Caco-2 (cell line): ENCODE results near the gene GH1. TPM values are rescaled to one million over a fixed set of nuclear protein-coding genes. Genes with fewer than 3 reads are reported as not detected.
"Not testable (repeated sequence)": the region's sequence is repeated elsewhere in the genome, so short reads cannot be mapped to it uniquely, and the experiment has no call there.

Experiments
- BruUV-seq: library from RNA; stranded (reverse); fragments of 400-500 nt; replicated peaks from 2 replicates; lab custom pipeline; 2021; lab: Mats Ljungman, UMichigan
- CTCF ChIA-PET: fragments of 300-600 bp; sonication (Branson Sonifier 250); formaldehyde crosslinking; loops from one replicate; lab custom pipeline; 2022; ENCODE audit warnings: antibody characterized with exemption; lab: Charles Lee
- POLR2A ChIA-PET: fragments of 300-600 bp; sonication (Branson Sonifier 250); formaldehyde crosslinking; loops from one replicate; lab custom pipeline; 2022; ENCODE audit warnings: antibody characterized with exemption; lab: Charles Lee
- DNase-seq, 2 experiments: peaks; one replicate each; pipeline versions ENCODE4 v3.0.0 to v3.0.0-alpha.2; 2020 to 2022
- H3K27me3 ChIP-seq: replicated peaks from 2 replicates; pipeline ENCODE4 v1.6.0; 2011; ENCODE audit warnings: low read length; ENCODE audit not compliant: control insufficient read depth, insufficient read depth
- H3K36me3 ChIP-seq: 2 replicates; pipeline ENCODE4 v1.5.1; 2011; ENCODE audit warnings: low read length; ENCODE audit not compliant: control insufficient read depth, insufficient read depth
- H3K4me1 ChIP-seq: fragments of 250-450 bp; sonication (Bioruptor Pico); 2 replicates; pipeline ENCODE4 v1.5.1; 2020; ENCODE audit warnings: mild to moderate bottlenecking
- H3K4me3 ChIP-seq: 2 replicates; pipeline ENCODE4 v1.5.1; 2011; ENCODE audit warnings: low read depth, mild to moderate bottlenecking, control low read depth, low read length
- H3K9me3 ChIP-seq: fragments of 250-450 bp; sonication (Bioruptor Pico); 2 replicates; pipeline ENCODE4 v1.5.1; 2020; ENCODE audit warnings: mild to moderate bottlenecking, moderate library complexity
- H3K27ac Mint-ChIP-seq: one replicate; pipeline ENCODE4 v1.8.0; 2022; ENCODE audit warnings: mixed read lengths; ENCODE audit not compliant: unreplicated experiment
- H3K27me3 Mint-ChIP-seq: one replicate; pipeline ENCODE4 v1.8.0; 2022; ENCODE audit warnings: mixed read lengths; ENCODE audit not compliant: insufficient read depth, unreplicated experiment
- H3K36me3 Mint-ChIP-seq: one replicate; pipeline ENCODE4 v1.8.0; 2022; ENCODE audit warnings: mild to moderate bottlenecking, mixed read lengths; ENCODE audit not compliant: insufficient read depth, unreplicated experiment
- H3K4me1 Mint-ChIP-seq: one replicate; pipeline ENCODE4 v1.8.0; 2022; ENCODE audit warnings: low read depth, mixed read lengths; ENCODE audit not compliant: unreplicated experiment
- H3K4me3 Mint-ChIP-seq: one replicate; pipeline ENCODE4 v1.8.0; 2022; ENCODE audit warnings: mild to moderate bottlenecking, moderate library complexity, mixed read lengths; ENCODE audit not compliant: unreplicated experiment
- H3K9me3 Mint-ChIP-seq: one replicate; pipeline ENCODE4 v1.8.0; 2022; ENCODE audit warnings: mixed read lengths; ENCODE audit not compliant: unreplicated experiment
- intact Hi-C: fragments of 100-400 bp; cut with micrococcal nuclease; formaldehyde crosslinking; loops from one replicate; pipeline ENCODE4 v1.10.0; 2022; ENCODE audit not compliant: unreplicated experiment
- total RNA-seq: library from RNA; stranded (reverse); gene quantifications from 2 replicates; pipeline ENCODE4 v1.2.3, GENCODE V29; 2022
- TF ChIP-seq, protein P1 (sequence below), 2 experiments: fragments of 200-600 bp in 1 of 2; IDR thresholded peaks; 1 replicate in 1 of 2; 2 replicates in 1 of 2; pipeline versions ENCODE4 v1.5.1 to v1.8.0; 2011 to 2022; ENCODE audit warnings: antibody characterized with exemption in 1 of 2, control low read depth in 1 of 2, inconsistent platforms in 1 of 2, low read depth in 1 of 2, low read length in 1 of 2, mild to moderate bottlenecking in 1 of 2, moderate library complexity in 1 of 2; ENCODE audit not compliant: insufficient read depth in 1 of 2, severe bottlenecking in 1 of 2, unreplicated experiment in 1 of 2

GH1 gene
- total RNA-seq, 1 experiment from 2014 or later: not detected

- DNase-seq: peak in 1 of 2 experiments; percentile 39
- POLR2A ChIA-PET, intact Hi-C loops, H3K4me3 ChIP-seq, BruUV-seq, H3K9me3 Mint-ChIP-seq, H3K9me3 ChIP-seq, H3K27ac Mint-ChIP-seq, H3K36me3 Mint-ChIP-seq, H3K27me3 ChIP-seq, H3K4me1 Mint-ChIP-seq, H3K4me1 ChIP-seq, H3K4me3 Mint-ChIP-seq, H3K36me3 ChIP-seq: not testable (repeated sequence)
- H3K27me3 Mint-ChIP-seq: peaks cover 11% of the 10 kb centered on the region
- CTCF ChIA-PET: interaction anchor here (1.0 to 1.2 kb wide), 2 partner anchors 38 to 47 kb away, joined by 3 to 5 read pairs; no protein-coding TSS in a partner anchor
- TF ChIP-seq, protein P1, sequence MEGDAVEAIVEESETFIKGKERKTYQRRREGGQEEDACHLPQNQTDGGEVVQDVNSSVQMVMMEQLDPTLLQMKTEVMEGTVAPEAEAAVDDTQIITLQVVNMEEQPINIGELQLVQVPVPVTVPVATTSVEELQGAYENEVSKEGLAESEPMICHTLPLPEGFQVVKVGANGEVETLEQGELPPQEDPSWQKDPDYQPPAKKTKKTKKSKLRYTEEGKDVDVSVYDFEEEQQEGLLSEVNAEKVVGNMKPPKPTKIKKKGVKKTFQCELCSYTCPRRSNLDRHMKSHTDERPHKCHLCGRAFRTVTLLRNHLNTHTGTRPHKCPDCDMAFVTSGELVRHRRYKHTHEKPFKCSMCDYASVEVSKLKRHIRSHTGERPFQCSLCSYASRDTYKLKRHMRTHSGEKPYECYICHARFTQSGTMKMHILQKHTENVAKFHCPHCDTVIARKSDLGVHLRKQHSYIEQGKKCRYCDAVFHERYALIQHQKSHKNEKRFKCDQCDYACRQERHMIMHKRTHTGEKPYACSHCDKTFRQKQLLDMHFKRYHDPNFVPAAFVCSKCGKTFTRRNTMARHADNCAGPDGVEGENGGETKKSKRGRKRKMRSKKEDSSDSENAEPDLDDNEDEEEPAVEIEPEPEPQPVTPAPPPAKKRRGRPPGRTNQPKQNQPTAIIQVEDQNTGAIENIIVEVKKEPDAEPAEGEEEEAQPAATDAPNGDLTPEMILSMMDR (IDR thresholded peaks at IDR 0.05; ENCODE audit: insufficient read depth in 1 of 2, low read depth in 1 of 2, low read length in 1 of 2, severe bottlenecking in 1 of 2, unreplicated experiment in 1 of 2): peak; percentile 6 to 35
These were observed 14.8 kb downstream of the GH1 start for GRCh38 chr17:63903787-63904201.

DNA sequence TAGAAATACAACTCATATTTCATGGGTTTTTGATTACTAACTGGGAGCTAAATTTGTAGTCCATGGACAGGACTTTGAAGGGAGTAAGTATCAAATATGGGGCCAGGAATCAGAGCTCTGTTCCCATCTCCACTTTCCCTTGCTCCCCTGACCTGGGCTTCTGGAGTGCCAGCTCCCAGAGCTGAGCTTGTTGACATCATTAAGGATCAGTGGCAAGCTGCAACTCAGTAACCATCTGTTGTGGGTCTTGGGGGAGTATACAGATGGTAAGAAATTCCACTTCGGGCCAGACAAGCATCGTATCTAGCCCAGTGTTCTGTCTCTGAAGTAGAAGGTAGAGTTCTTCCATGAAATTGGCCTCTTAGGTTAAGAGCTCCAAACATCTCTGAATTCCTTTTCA, 16.7 kb downstream of the GH1 start:
- POLR2A ChIA-PET: not testable (repeated sequence)
- CTCF ChIA-PET: interaction anchor here (1.7 to 1.8 kb wide), 2 partner anchors 45 to 232 kb away, joined by 4 to 5 read pairs; no protein-coding TSS in a partner anchor

DNA sequence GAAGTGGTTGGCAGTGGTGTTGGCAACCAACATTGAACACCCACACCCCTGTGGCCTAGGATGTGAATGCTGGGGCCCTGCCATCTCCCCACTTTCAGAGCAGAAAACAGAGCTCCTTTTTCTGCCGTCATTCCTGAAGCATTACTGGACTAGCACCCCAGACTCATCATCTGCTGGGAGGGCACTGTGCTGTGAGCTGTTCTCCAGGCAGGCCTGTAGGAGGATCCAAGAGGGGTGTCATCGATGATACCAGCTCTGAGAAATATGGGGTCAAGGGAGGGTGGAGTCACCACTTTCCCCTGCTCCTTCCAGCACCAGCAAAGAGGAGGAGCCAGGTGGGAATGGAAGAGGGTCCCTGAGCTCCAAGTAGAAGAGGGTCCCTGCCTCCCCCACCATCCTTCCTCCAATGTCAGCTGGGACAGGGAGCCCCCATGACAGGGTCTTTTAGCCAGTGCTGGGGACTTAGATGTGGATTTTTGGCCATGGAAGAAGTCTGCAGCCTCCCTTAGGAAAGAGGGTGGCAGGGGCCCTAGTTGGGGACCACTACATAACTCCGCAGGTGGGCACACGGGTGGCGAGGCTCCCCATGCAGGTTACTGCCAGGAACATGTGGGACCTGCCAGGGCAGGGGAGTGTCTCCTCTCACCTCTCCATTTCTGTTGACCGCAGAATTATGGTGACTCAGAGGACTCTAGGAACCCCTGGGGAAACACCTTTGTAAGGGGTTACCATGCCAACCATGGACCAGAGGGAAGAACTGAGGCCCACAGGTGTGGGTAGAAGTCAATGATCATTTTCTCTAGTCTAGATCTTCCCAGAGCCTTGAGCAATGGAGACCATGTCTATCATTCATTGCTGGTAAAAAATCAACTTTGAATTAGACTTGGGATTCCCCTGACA, 19.5 kb downstream of the GH1 start:
- H3K36me3 ChIP-seq, H3K9me3 Mint-ChIP-seq, H3K4me3 Mint-ChIP-seq, H3K4me1 Mint-ChIP-seq, H3K27me3 ChIP-seq, H3K4me3 ChIP-seq, DNase-seq, H3K4me1 ChIP-seq, intact Hi-C loops, H3K36me3 Mint-ChIP-seq, BruUV-seq, H3K9me3 ChIP-seq, H3K27ac Mint-ChIP-seq, POLR2A ChIA-PET: not testable (repeated sequence)
- CTCF ChIA-PET: interaction anchor here (1.2 kb wide), 1 partner anchor 20 kb away, joined by 4 read pairs; the partner anchor contains the start of gene GH1
- H3K27me3 Mint-ChIP-seq: peaks cover 19% of the 10 kb centered on the region

More for the DNA sequence above, 16.7 kb downstream of the GH1 start:
- H3K4me1 Mint-ChIP-seq, BruUV-seq, H3K36me3 Mint-ChIP-seq, H3K4me3 ChIP-seq, H3K27me3 ChIP-seq, H3K36me3 ChIP-seq, H3K4me3 Mint-ChIP-seq, DNase-seq, H3K4me1 ChIP-seq, H3K9me3 ChIP-seq, intact Hi-C loops, H3K9me3 Mint-ChIP-seq, H3K27ac Mint-ChIP-seq: not testable (repeated sequence)
- H3K27me3 Mint-ChIP-seq: peaks cover 15% of the 10 kb centered on the region

GRCh38 chr17:63896524-63897354, 21.9 kb downstream of the GH1 start, which contains the start of gene CSH1:
CSH1 (minus strand) TSS chr17:63896574; CDS start chr17:63896511, 63 bp downstream.
- BruUV-seq, H3K4me1 Mint-ChIP-seq, H3K27me3 ChIP-seq, CTCF ChIA-PET, H3K4me1 ChIP-seq, H3K4me3 Mint-ChIP-seq, H3K36me3 Mint-ChIP-seq, H3K27ac Mint-ChIP-seq, H3K4me3 ChIP-seq, H3K36me3 ChIP-seq, H3K9me3 ChIP-seq, H3K9me3 Mint-ChIP-seq, intact Hi-C loops, POLR2A ChIA-PET, DNase-seq: not testable (repeated sequence)
- H3K27me3 Mint-ChIP-seq: peaks cover 21% of the 10 kb centered on the region

DNA sequence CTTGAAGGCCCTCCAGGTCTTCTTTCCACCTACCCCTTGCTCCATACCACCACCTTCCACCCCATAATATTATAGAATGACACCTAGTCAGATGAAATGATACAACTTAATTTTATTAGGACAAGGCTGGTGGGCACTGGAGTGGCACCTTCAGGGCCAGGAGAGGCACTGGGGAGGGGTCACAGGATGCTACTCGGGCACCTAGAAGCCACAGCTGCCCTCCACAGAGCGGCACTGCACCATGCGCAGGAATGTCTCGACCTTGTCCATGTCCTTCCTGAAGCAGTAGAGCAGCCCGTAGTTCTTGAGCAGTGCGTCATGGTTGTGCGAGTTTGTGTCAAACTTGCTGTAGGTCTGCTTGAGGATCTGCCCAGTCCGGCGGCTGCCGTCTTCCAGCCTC, 23.8 kb downstream of the GH1 start:
- H3K9me3 ChIP-seq, H3K36me3 ChIP-seq, H3K4me3 Mint-ChIP-seq, intact Hi-C loops, H3K9me3 Mint-ChIP-seq, H3K4me3 ChIP-seq, H3K4me1 ChIP-seq, H3K27ac Mint-ChIP-seq, BruUV-seq, H3K27me3 ChIP-seq, CTCF ChIA-PET, H3K4me1 Mint-ChIP-seq, POLR2A ChIA-PET, H3K36me3 Mint-ChIP-seq: not testable (repeated sequence)
- peaks cover 17% of the 10 kb centered on the region for H3K27me3 Mint-ChIP-seq
- DNase-seq: peak in 1 of 2 experiments; percentile 9
